RWPE1 (cell line): Measurements from ENCODE around the gene INSL3.

ENCODE experiments used
- CTCF ChIA-PET: fragments of 350-600 bp; sonication (Branson Sonifier 250); formaldehyde crosslinking; extraction: SDS; loops from one replicate; lab custom pipeline; 2021; lab: Yijun Ruan, JAX
- POLR2A ChIA-PET: fragments of 400-600 bp; formaldehyde crosslinking; extraction: SDS; loops from one replicate; lab custom pipeline; 2020; ENCODE audit warnings: antibody characterized with exemption; ENCODE audit not compliant: low non-redundant PET; lab: Yijun Ruan, JAX
- DNase-seq: peaks from one replicate; pipeline ENCODE4 v3.0.0; 2012; ENCODE audit warnings: low spot score
- H3K27ac ChIP-seq: fragments of 450-650 bp; 2 replicates; pipeline ENCODE4 v1.5.1; 2017
- CTCF ChIP-seq: fragments of 450-650 bp; conservative IDR thresholded peaks from 2 replicates; pipeline ENCODE4 v1.5.1; 2017; ENCODE audit warnings: low read depth, mild to moderate bottlenecking

Gene INSL3

GRCh38 chr19:17826508-17827056 lies 5.3 kb upstream of the INSL3 start:
- ChIA-PET CTCF (interaction anchor here (0.6 to 1.0 kb wide), 2 partner anchors 31 to 1643 kb away, joined by 3 to 4 read pairs; no protein-coding TSS in a partner anchor), POLR2A (no interaction called here)
- H3K27ac ChIP-seq: no peak overlapping the region
- no peak for DNase-seq
- no peak for TF ChIP-seq CTCF

- no peak overlapping the region for H3K27ac ChIP-seq
- POLR2A ChIA-PET: no interaction called here
- no peak for TF ChIP-seq CTCF
- CTCF ChIA-PET: no interaction called here
- no peak for DNase-seq
Measured at GRCh38 chr19:17824339-17824738, 3.0 kb upstream of the INSL3 start.

GRCh38 chr19:17817668-17818363 lies 3.5 kb downstream of the INSL3 start:
- no peak for TF ChIP-seq CTCF
- CTCF ChIA-PET: interaction anchor here (0.7 kb wide), 2 partner anchors 53 to 322 kb away, joined by 3 to 5 read pairs; no protein-coding TSS in a partner anchor
- POLR2A ChIA-PET: interaction anchor here (0.7 kb wide), 1 partner anchor 318 kb away, joined by 12 read pairs; no protein-coding TSS in a partner anchor
- no peak overlapping the region for H3K27ac ChIP-seq
- DNase-seq: no peak

- no peak for DNase-seq
- no peak for TF ChIP-seq CTCF
- ChIA-PET CTCF (no interaction called here), POLR2A (interaction anchor here (0.7 kb wide), 1 partner anchor 15 kb away, joined by 3 read pairs; no protein-coding TSS in a partner anchor)
- no peak overlapping the region for H3K27ac ChIP-seq
Measured at GRCh38 chr19:17812099-17812498, 9.2 kb downstream of the INSL3 start.

- no peak overlapping the region for H3K27ac ChIP-seq
- no peak for TF ChIP-seq CTCF
- ChIA-PET POLR2A (interaction anchor here (0.7 kb wide), 1 partner anchor 14 kb away, joined by 3 read pairs; no protein-coding TSS in a partner anchor), CTCF (no interaction called here)
- DNase-seq: no peak
Measured at GRCh38 chr19:17811681-17812080, 9.6 kb downstream of the INSL3 start.

GRCh38 chr19:17811103-17811502 lies 10.2 kb downstream of the INSL3 start:
- CTCF ChIA-PET: no interaction called here
- no peak overlapping the region for H3K27ac ChIP-seq
- DNase-seq: no peak
- POLR2A ChIA-PET: no interaction called here
- no peak for TF ChIP-seq CTCF
